GM23338 (cell line): ENCODE data around the gene AKT2. TPM values are rescaled to one million over a fixed set of nuclear protein-coding genes. Genes with fewer than 3 reads are reported as not detected.

Source experiments
- ATAC-seq: fragments of 200-7000 bp; cut with Tn5 transposase; 3 replicates; pipeline ENCODE4 v1.9.1; 2020
- DNase-seq: peaks from one replicate; pipeline ENCODE4 v3.0.0-alpha.2; 2015; ENCODE audit warnings: low spot score
- H2AFZ ChIP-seq: fragments of 200-600 bp; sonication (generic); 2 replicates; pipeline ENCODE4 v1.8.0; 2016; ENCODE audit warnings: antibody characterized with exemption, mild to moderate bottlenecking, moderate library complexity
- H3F3A ChIP-seq: fragments of 200-600 bp; sonication (generic); replicated peaks from 2 replicates; pipeline ENCODE4 v1.8.0; 2017; ENCODE audit warnings: antibody characterized with exemption, mixed run types, low read depth
- H3K27ac ChIP-seq: fragments of 200-600 bp; sonication (generic); 2 replicates; pipeline ENCODE4 v1.6.1; 2016; ENCODE audit warnings: low read depth
- H3K27me3 ChIP-seq: fragments of 200-600 bp; sonication (generic); 2 replicates; pipeline ENCODE4 v1.8.0; 2016; ENCODE audit warnings: mild to moderate bottlenecking, mixed run types, moderate library complexity; ENCODE audit not compliant: insufficient read depth
- H3K36me3 ChIP-seq: fragments of 200-600 bp; sonication (generic); 2 replicates; pipeline ENCODE4 v1.8.0; 2016; ENCODE audit warnings: mild to moderate bottlenecking; ENCODE audit not compliant: insufficient read depth
- H3K4me1 ChIP-seq: fragments of 200-600 bp; sonication (generic); 2 replicates; pipeline ENCODE4 v1.8.0; 2016; ENCODE audit warnings: mild to moderate bottlenecking, moderate library complexity; ENCODE audit not compliant: insufficient read depth
- H3K4me2 ChIP-seq: fragments of 200-600 bp; sonication (generic); 2 replicates; pipeline ENCODE4 v1.7.1; 2017; ENCODE audit warnings: mixed run types
- H3K4me3 ChIP-seq: fragments of 200-600 bp; sonication (generic); 2 replicates; pipeline ENCODE4 v1.6.1; 2016; ENCODE audit warnings: mixed run types
- H3K79me2 ChIP-seq: fragments of 200-600 bp; sonication (generic); replicated peaks from 2 replicates; pipeline ENCODE4 v1.8.0; 2017; ENCODE audit warnings: mild to moderate bottlenecking; ENCODE audit not compliant: insufficient read depth
- H3K9me2 ChIP-seq: fragments of 200-600 bp; sonication (generic); 2 replicates; pipeline ENCODE4 v1.8.0; 2017; ENCODE audit not compliant: insufficient read depth
- H4K20me1 ChIP-seq: fragments of 200-600 bp; sonication (generic); replicated peaks from 2 replicates; pipeline ENCODE4 v1.8.0; 2017; ENCODE audit warnings: mild to moderate bottlenecking; ENCODE audit not compliant: insufficient read depth
- H3K27ac Mint-ChIP-seq: 2 replicates; pipeline ENCODE4 v1.8.0; 2020; ENCODE audit warnings: inconsistent platforms, mild to moderate bottlenecking, moderate library complexity, mixed read lengths
- H3K27me3 Mint-ChIP-seq: 3 replicates; pipeline ENCODE4 v1.8.0; 2022; ENCODE audit warnings: low read depth, mild to moderate bottlenecking, moderate library complexity, mixed read lengths, inconsistent platforms; ENCODE audit not compliant: insufficient read depth, poor library complexity
- H3K36me3 Mint-ChIP-seq: 3 replicates; pipeline ENCODE4 v1.8.0; 2021; ENCODE audit warnings: low read depth, mild to moderate bottlenecking, inconsistent platforms, moderate library complexity, mixed read lengths
- H3K4me1 Mint-ChIP-seq: 3 replicates; pipeline ENCODE4 v1.8.0; 2020; ENCODE audit warnings: mild to moderate bottlenecking, inconsistent platforms, mixed read lengths
- H3K4me3 Mint-ChIP-seq: 3 replicates; pipeline ENCODE4 v1.8.0; 2021; ENCODE audit warnings: moderate library complexity, mild to moderate bottlenecking, inconsistent platforms, mixed read lengths
- H3K9me3 Mint-ChIP-seq: 3 replicates; pipeline ENCODE4 v1.8.0; 2020; ENCODE audit warnings: moderate library complexity, mild to moderate bottlenecking, inconsistent platforms, mixed read lengths
- CREB1 ChIP-seq: fragments of 250-450 bp; sonication (Bioruptor Pico); IDR thresholded peaks from 2 replicates; pipeline ENCODE4 v1.5.0; 2020; ENCODE audit warnings: low read depth, mild to moderate bottlenecking, moderate library complexity
- JUNB ChIP-seq: IDR thresholded peaks from one replicate; pipeline ENCODE4 v1.6.1; 2016; ENCODE audit warnings: antibody characterized with exemption; ENCODE audit not compliant: unreplicated experiment
- NANOG ChIP-seq: IDR thresholded peaks from 2 replicates; pipeline ENCODE4 v1.6.1; 2016; ENCODE audit warnings: antibody characterized with exemption, borderline replicate concordance
- POLR2AphosphoS5 ChIP-seq: IDR thresholded peaks from 2 replicates; pipeline ENCODE4 v1.6.1; 2016; ENCODE audit warnings: antibody characterized with exemption, low read depth
- REST ChIP-seq: IDR thresholded peaks from one replicate; pipeline ENCODE4 v1.6.1; 2018; ENCODE audit warnings: antibody characterized with exemption; ENCODE audit not compliant: unreplicated experiment
- STAT1 ChIP-seq: IDR thresholded peaks from one replicate; pipeline ENCODE4 v1.6.1; 2016; ENCODE audit warnings: antibody characterized with exemption; ENCODE audit not compliant: unreplicated experiment
- ZNF114 ChIP-seq: fragments of 250-450 bp; sonication (Bioruptor Pico); IDR thresholded peaks from 2 replicates; pipeline ENCODE4 v1.5.0; 2020; ENCODE audit warnings: mild to moderate bottlenecking, moderate library complexity
- ZNF331 ChIP-seq: fragments of 250-450 bp; sonication (Bioruptor Pico); IDR thresholded peaks from 2 replicates; pipeline ENCODE4 v1.5.0; 2020; ENCODE audit warnings: low read depth, mild to moderate bottlenecking, moderate library complexity
- polyA plus RNA-seq: library from polyadenylated mRNA; unstranded; fragments of >200 nt; fragmentation: Nextera tagmentation; extraction: Ambion mirVana; gene quantifications from 2 replicates; pipeline ENCODE4 v1.2.1, GENCODE V29; 2016
- total RNA-seq: library from RNA; depleted of rRNA; stranded (reverse); fragments of >200 nt; shearing (Covaris generic); gene quantifications from 2 replicates; pipeline ENCODE4 v1.2.3, GENCODE V29; 2014
- TF ChIP-seq, protein P1 (sequence below): fragments of 250-450 bp; sonication (Bioruptor Pico); IDR thresholded peaks from 2 replicates; pipeline ENCODE4 v1.5.0; 2020; ENCODE audit warnings: mild to moderate bottlenecking, moderate library complexity
- TF ChIP-seq, protein P2 (sequence below): IDR thresholded peaks from 2 replicates; pipeline ENCODE4 v1.6.1; 2016; ENCODE audit warnings: antibody characterized with exemption

Gene AKT2
- total and polyA plus RNA-seq, 2 experiments from 2014 or later: 17.6 to 123 TPM

GRCh38 chr19:40229926-40230417, 55.2 kb downstream of the AKT2 start:
- no peak overlapping the region for H3K4me2 ChIP-seq
- H3K79me2 ChIP-seq: no peaks in the 10 kb centered on the region
- H3K36me3 ChIP-seq: no peaks in the 10 kb centered on the region
- H3K4me1 ChIP-seq: peaks cover 31% of the 10 kb centered on the region
- no peak overlapping the region for H3K27ac ChIP-seq
- Mint-ChIP-seq H3K4me3 (no peak overlapping the region), H3K27ac (no peak overlapping the region), H3K9me3 (peaks cover 3% of the 10 kb centered on the region; the same call in 1 of the 3 replicates), H3K27me3 (peaks cover 36% of the 10 kb centered on the region), H3K4me1 (peaks cover 38% of the 10 kb centered on the region), H3K36me3 (peaks cover 3% of the 10 kb centered on the region; the same call in 2 of the 3 replicates)
- no peaks in the 10 kb centered on the region for H4K20me1 ChIP-seq
- peaks cover 3% of the 10 kb centered on the region; the same call in 1 of the 2 replicates for H3F3A ChIP-seq
- no peak for DNase-seq
- H2AFZ ChIP-seq: no peak overlapping the region
- TF ChIP-seq STAT1: no peak
- TF ChIP-seq REST: no peak
- TF ChIP-seq ZNF331: no peak
- no peak for TF ChIP-seq POLR2AphosphoS5
- TF ChIP-seq CREB1 (CRISPR knock-in tag): no peak
- TF ChIP-seq NANOG: no peak
- no peak for ATAC-seq
- no peak overlapping the region for H3K4me3 ChIP-seq
- no peaks in the 10 kb centered on the region for H3K9me2 ChIP-seq
- H3K27me3 ChIP-seq: peaks cover 34% of the 10 kb centered on the region

DNA sequence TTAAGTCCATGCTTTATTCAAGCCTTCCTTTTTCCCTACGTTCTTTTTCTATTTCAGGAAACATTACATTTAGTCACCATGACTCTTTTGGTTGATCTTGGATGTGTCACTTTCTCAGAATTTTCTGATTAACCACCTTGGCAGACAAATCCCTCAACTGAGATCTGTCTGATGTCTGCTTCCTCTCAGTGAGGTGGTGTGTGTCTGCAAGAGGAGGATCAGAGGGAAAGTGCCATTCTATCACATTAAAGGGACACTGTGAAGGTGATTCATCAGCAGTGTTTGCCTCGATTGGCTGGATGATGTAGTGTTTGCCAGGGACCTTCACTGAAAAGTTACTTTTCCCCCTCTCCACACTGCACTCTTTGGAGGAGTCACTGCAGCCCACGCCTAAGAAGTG, 55.7 kb downstream of the AKT2 start:
- peaks cover 38% of the 10 kb centered on the region for H3K4me1 Mint-ChIP-seq
- no peaks in the 10 kb centered on the region for H4K20me1 ChIP-seq
- H3K27ac Mint-ChIP-seq: no peak overlapping the region
- no peak for DNase-seq
- H3K36me3 ChIP-seq: no peaks in the 10 kb centered on the region
- H3K27me3 ChIP-seq: peaks cover 37% of the 10 kb centered on the region
- H3K4me1 ChIP-seq: peaks cover 31% of the 10 kb centered on the region
- peaks cover 39% of the 10 kb centered on the region for H3K27me3 Mint-ChIP-seq
- no peaks in the 10 kb centered on the region for H3K79me2 ChIP-seq
- H3K9me3 Mint-ChIP-seq: peaks cover 3% of the 10 kb centered on the region; the same call in 1 of the 3 replicates
- H3K4me3 ChIP-seq: no peak overlapping the region
- no peak for ATAC-seq
- no peaks in the 10 kb centered on the region; the same call in 2 of the 3 replicates for H3K36me3 Mint-ChIP-seq
- peaks cover 3% of the 10 kb centered on the region; the same call in 1 of the 2 replicates for H3F3A ChIP-seq
- H3K4me2 ChIP-seq: no peak overlapping the region
- H3K27ac ChIP-seq: no peak overlapping the region
- H3K9me2 ChIP-seq: no peaks in the 10 kb centered on the region
- H2AFZ ChIP-seq: no peak overlapping the region
- H3K4me3 Mint-ChIP-seq: no peak overlapping the region
- TF ChIP-seq POLR2AphosphoS5 (no peak; the same call in 1 of the 2 replicates), CREB1 (CRISPR knock-in tag) (no peak), JUNB (no peak), ZNF114 (CRISPR knock-in tag) (no peak)
- TF ChIP-seq, protein P1, sequence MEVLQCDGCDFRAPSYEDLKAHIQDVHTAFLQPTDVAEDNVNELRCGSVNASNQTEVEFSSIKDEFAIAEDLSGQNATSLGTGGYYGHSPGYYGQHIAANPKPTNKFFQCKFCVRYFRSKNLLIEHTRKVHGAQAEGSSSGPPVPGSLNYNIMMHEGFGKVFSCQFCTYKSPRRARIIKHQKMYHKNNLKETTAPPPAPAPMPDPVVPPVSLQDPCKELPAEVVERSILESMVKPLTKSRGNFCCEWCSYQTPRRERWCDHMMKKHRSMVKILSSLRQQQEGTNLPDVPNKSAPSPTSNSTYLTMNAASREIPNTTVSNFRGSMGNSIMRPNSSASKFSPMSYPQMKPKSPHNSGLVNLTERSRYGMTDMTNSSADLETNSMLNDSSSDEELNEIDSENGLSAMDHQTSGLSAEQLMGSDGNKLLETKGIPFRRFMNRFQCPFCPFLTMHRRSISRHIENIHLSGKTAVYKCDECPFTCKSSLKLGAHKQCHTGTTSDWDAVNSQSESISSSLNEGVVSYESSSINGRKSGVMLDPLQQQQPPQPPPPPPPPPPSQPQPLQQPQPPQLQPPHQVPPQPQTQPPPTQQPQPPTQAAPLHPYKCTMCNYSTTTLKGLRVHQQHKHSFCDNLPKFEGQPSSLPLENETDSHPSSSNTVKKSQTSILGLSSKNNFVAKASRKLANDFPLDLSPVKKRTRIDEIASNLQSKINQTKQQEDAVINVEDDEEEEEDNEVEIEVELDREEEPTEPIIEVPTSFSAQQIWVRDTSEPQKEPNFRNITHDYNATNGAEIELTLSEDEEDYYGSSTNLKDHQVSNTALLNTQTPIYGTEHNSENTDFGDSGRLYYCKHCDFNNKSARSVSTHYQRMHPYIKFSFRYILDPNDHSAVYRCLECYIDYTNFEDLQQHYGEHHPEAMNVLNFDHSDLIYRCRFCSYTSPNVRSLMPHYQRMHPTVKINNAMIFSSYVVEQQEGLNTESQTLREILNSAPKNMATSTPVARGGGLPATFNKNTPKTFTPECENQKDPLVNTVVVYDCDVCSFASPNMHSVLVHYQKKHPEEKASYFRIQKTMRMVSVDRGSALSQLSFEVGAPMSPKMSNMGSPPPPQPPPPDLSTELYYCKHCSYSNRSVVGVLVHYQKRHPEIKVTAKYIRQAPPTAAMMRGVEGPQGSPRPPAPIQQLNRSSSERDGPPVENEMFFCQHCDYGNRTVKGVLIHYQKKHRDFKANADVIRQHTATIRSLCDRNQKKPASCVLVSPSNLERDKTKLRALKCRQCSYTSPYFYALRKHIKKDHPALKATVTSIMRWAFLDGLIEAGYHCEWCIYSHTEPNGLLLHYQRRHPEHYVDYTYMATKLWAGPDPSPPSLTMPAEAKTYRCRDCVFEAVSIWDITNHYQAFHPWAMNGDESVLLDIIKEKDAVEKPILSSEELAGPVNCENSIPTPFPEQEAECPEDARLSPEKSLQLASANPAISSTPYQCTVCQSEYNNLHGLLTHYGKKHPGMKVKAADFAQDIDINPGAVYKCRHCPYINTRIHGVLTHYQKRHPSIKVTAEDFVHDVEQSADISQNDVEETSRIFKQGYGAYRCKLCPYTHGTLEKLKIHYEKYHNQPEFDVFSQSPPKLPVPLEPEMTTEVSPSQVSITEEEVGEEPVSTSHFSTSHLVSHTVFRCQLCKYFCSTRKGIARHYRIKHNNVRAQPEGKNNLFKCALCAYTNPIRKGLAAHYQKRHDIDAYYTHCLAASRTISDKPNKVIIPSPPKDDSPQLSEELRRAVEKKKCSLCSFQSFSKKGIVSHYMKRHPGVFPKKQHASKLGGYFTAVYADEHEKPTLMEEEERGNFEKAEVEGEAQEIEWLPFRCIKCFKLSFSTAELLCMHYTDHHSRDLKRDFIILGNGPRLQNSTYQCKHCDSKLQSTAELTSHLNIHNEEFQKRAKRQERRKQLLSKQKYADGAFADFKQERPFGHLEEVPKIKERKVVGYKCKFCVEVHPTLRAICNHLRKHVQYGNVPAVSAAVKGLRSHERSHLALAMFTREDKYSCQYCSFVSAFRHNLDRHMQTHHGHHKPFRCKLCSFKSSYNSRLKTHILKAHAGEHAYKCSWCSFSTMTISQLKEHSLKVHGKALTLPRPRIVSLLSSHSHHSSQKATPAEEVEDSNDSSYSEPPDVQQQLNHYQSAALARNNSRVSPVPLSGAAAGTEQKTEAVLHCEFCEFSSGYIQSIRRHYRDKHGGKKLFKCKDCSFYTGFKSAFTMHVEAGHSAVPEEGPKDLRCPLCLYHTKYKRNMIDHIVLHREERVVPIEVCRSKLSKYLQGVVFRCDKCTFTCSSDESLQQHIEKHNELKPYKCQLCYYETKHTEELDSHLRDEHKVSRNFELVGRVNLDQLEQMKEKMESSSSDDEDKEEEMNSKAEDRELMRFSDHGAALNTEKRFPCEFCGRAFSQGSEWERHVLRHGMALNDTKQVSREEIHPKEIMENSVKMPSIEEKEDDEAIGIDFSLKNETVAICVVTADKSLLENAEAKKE: no peak
- TF ChIP-seq, protein P2, sequence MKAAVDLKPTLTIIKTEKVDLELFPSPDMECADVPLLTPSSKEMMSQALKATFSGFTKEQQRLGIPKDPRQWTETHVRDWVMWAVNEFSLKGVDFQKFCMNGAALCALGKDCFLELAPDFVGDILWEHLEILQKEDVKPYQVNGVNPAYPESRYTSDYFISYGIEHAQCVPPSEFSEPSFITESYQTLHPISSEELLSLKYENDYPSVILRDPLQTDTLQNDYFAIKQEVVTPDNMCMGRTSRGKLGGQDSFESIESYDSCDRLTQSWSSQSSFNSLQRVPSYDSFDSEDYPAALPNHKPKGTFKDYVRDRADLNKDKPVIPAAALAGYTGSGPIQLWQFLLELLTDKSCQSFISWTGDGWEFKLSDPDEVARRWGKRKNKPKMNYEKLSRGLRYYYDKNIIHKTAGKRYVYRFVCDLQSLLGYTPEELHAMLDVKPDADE: no peak
